VCaP (cell line): ENCODE results near the gene MRAS.

Experiments used
- H3K27ac ChIP-seq: fragments of 450-650 bp; 2 replicates; pipeline ENCODE4 v1.5.1; 2017
- CTCF ChIP-seq: fragments of 450-650 bp; conservative IDR thresholded peaks from 2 replicates; pipeline ENCODE4 v1.5.1; 2017; ENCODE audit warnings: mild to moderate bottlenecking, moderate library complexity

MRAS gene

GRCh38 chr3:138445236-138445635, 96.9 kb downstream of the MRAS start:
- no peak overlapping the region for H3K27ac ChIP-seq
- TF ChIP-seq CTCF, result no peak

GRCh38 chr3:138445654-138446053, 97.3 kb downstream of the MRAS start:
- no peak for TF ChIP-seq CTCF
- H3K27ac ChIP-seq, result no peak overlapping the region

GRCh38 chr3:138448631-138449030, 100.3 kb downstream of the MRAS start:
- H3K27ac ChIP-seq, result no peak overlapping the region
- no peak for TF ChIP-seq CTCF

GRCh38 chr3:138449490-138449889, 101.1 kb downstream of the MRAS start:
- no peak for TF ChIP-seq CTCF
- no peak overlapping the region for H3K27ac ChIP-seq

GRCh38 chr3:138450181-138450580, 101.8 kb downstream of the MRAS start:
- TF ChIP-seq CTCF, result no peak
- no peak overlapping the region for H3K27ac ChIP-seq

- TF ChIP-seq CTCF, result no peak
- H3K27ac ChIP-seq, result no peak overlapping the region
Measured at GRCh38 chr3:138450704-138451424, 102.5 kb downstream of the MRAS start.

- no peak for TF ChIP-seq CTCF
- no peak overlapping the region for H3K27ac ChIP-seq
Measured at GRCh38 chr3:138451595-138452162, 103.3 kb downstream of the MRAS start.
